ENCODE data around the gene DNMT3B. TPM values are rescaled to one million over a fixed set of nuclear protein-coding genes. Genes with fewer than 3 reads are reported as not detected.
A peak's percentile ranks its signal among the peaks of the same experiment; 100 is the strongest.
"Not testable (repeated sequence)": the region's sequence is repeated elsewhere in the genome, so short reads cannot be mapped to it uniquely, and the experiment has no call there.

Gene DNMT3B
- total RNA-seq (2014; rRNA removed; shearing (Covaris generic)), result 1.0 and 2.2 TPM in 2 replicates
- polyA plus RNA-seq (2014; cell fraction: nucleus; rRNA removed), result 6.3 and 7.7 TPM in 2 replicates

- DNase-seq (ENCODE audit: extremely low read depth, low read depth), result peak; percentile 47
These were observed at the start of gene DNMT3B for GRCh38 chr20:32761831-32762753. TSS of gene DNMT3B (plus strand) at chr20:32762385. CDS start at chr20:32780324, 17,939 bp downstream.

- DNase-seq (ENCODE audit: extremely low read depth, low read depth), result no peak
These were observed 43.3 kb upstream of the DNMT3B start for GRCh38 chr20:32718749-32719348.

DNA sequence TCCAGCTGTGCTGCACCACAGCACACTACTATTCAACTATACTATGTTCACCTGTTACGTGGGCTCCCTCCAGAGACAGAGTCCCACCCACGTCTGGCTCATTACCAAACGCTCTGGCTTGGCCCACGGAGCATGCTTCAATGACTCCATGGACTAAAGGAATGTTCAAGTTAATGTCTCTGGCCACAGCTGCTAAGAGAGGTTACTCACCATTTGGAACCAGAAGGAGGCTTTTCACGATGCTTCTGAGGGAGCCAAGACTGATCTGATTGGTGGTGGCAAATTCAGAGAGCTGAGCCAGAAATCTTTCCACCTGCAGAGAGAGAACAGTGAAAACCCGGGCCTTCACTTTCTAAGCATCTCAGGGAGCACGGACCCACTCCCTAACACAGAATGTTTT is 34.5 kb upstream of the DNMT3B start:
- no peak for DNase-seq (ENCODE audit: extremely low read depth, low read depth)

DNA sequence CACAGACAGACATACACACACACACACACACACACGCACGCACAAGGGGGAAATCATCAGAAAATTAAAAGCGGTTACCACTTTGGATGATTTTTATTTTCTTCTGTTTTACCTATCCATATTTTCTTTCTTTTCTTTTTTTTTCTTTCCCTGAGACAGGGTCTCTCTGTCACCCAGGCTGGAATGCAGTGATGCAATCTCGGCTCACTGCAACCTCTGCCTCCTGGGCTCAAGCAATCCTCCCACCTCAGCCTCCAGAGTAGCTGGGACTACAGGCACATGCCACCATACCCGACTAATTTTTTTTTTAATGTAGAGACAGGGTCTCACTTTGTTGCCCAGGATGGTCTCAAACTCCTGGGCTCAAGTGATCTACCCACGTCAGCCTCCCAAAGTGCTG is 33.8 kb upstream of the DNMT3B start:
- DNase-seq (ENCODE audit: extremely low read depth, low read depth), result not testable (repeated sequence)

DNA sequence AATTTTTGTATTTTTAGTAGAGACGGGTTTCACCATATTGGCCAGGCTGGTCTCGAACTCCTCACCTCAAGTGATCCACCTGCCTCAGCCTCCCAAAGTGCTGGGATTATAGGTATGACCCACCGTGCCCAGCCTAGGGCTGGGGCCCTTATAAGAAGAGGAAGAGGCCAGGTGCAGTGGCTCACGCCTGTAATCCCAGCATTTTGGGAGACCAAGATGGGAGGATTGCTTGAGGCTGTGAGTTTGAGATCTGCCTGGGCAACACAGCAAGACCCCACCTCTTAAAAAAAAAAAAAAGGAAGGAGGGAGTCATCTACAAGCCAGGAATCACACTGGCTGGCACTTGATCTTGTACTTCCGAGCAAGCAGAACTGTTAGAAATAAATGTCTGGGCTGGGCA is 32.9 kb upstream of the DNMT3B start:
- not testable (repeated sequence) for DNase-seq (ENCODE audit: extremely low read depth, low read depth)

DNA sequence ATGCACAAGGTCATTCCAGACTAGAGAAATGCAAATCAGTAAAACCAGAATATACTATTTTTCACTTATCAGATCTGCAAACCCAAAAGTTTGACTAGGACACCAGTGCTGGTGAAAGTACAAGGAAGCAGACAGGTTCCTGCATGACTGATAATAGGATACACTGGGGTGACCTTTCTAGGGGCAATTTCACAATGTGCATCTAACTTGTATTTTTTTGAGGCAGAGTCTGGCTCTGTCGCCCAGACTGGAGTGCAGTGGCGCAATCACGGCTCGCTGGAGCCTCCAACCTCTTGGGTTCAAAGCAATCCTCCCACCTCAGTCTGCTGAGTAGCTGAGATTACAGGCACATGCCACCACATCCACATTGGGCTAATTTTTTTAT is 30.3 kb upstream of the DNMT3B start:
- no peak for DNase-seq (ENCODE audit: extremely low read depth, low read depth)

DNA sequence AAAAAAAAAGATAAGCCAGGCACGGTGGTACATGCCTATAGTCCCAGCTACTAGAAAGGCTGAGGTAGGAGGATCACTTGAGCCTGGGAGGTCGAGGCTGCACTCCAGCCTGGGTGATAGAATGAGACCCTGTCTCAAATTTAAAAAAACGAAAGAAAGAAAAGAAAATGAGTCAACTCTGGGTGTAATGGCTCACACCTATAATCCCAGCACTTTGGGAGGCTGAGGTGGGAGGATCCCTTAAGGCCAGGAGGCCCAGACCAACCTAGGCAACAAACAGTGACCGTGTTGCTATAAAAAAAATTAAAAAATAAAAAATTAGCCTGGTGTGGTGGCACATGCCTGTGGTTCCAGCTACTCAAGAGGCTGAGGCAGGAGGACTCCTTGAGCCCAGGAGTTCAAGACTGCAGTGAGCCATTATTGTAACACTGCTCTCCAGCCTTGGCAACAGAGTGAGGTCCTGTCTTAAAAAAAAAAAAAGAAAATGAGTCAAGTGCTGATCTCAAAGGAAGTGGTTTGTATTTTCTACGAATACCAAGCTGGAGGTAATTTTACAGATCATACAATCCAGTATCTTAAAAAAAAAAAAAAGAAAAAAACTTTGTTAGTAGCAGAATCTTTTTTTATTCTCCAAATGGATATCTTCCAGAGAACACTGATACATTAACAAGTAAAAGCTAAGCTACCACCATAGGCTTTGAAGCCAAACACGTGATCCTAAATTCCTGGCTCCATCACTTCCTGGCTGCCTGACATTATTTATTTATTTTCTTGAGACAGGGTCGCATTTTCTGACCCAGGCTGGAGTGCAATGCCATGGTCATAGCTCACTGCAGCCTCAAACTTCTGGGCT is 24.6 kb upstream of the DNMT3B start:
- no peak for DNase-seq (ENCODE audit: extremely low read depth, low read depth)

DNA sequence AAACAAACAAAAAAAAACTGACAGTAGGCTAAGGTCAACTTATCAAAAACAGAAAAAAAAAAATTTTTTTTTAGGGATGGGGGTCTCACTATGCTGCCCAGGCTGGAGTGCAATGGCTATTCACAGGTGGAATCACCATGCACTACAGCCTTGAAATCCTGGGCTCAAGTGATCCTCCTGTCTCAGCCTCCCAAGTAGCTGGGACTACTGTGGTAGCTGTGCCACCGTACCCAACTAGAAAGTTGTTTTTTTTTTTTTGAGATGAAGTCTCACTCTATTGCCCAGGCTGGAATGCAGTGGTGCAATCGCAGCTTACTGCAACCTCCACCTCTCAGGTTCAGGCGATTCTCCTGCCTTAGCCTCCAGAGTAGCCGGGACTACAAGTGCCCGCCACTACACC is 21.0 kb upstream of the DNMT3B start:
- DNase-seq (ENCODE audit: extremely low read depth, low read depth), result no peak

DNA sequence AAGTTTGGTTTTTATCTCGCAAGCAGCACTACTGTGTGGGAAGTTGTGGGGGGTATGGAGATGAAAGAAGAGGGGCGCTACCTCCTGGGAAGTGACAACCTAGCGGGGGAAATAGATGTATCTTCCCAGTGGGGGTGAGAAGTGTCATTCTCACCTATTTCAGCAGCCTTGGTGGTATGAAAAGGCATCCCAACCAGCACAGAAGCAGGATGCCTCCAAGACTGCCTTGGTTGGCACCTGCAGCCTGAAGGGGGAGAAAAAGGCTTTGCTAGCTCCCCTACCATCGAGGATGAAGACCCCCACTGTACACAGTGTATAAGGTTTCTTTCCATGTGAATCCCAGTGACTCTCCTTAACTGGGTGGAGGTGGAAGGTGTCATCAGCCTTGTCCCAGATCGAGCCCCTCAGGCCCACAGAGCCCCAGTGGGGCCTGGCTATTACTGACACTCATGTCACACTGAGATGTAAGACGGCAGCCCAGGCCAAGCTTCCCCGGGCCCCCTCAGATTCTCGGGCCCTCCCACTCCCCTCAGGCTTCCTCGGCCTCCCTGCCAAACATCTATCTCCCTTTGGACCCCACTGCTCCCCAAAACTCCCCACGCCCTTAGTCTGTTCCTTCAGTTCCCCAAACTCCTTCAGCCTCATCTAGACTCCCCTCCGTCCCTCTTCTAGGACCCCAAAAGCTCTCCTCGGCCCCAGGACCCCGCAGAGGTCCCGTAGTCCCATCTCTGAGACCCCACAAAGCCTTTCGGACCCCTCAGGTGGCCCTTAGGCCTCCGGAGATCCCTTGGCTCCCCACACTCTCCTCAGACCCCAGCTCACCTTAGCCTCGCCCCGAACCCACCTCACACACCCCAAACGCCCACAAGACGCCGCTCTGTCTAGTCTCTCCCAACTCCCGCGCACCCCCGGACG is 19.6 kb upstream of the DNMT3B start:
- no peak for DNase-seq (ENCODE audit: extremely low read depth, low read depth)

DNA sequence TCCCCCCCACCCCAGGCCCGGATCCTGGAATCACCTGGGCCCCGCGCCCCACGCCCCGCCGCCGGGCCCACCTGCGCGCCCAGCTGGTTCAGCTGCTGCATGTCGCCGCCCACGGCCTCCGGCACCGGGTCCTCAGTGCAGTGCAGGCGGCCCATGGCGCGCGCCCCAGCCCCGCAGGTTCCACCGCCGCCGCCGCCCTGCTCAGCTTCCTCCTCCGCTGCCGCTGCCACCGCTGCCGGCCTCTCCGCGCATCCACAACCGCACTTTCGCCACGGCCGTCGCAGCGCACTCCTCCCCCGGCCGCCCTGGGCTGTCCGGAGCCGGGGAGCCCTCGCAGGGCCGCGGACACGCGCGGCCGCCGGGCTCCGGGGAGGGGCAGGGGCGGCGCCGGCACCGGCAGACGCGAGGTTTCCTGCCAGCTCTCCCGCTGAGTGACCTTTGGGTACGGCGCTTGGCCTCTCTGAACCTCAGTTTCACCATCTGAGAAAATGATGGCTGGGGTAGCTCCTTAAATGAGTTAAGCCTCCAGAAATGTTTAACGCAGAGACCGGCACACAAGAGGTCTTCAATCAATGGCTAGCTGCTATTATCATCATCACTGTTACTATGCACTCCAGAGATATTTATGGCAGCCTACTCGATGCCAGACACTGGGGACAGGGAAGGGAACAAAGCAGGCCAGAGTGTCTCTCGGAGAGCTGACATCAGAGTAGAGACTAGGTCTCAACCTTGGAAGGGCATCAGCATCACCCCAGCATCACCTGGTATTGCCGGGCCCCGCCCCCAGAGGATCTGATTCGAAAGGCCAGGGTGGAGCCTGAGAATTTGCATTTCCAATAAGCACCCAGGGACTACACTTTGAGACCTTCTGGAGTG is 18.7 kb upstream of the DNMT3B start, which contains the start of gene COMMD7:
Gene COMMD7 (minus strand): TSS at position 231 of the 876 bp plus-strand sequence. CDS start 76 bp downstream, at position 155.
- DNase-seq (ENCODE audit: extremely low read depth, low read depth), result no peak

GRCh38 chr20:32749914-32750637 is 12.1 kb upstream of the DNMT3B start:
- DNase-seq (ENCODE audit: extremely low read depth, low read depth), result no peak

DNA sequence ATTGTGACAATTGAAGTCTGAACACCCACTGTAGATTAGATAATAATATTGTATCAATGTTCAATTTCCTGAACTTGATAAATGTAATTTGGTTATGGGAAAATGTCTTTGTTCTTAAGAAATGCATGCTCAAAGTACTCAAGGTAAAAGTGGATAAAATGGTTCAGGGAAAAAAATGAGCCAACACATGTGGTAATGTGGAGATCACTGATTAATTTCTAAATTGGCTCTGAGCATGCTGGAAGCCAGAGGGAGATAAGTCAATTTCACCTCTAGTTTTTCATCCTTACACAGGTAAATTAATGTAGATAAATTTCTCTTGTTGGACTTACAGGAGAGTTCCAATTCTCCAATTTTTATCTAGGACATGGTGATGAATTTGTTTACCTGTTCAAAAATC is 10.9 kb upstream of the DNMT3B start:
- no peak for DNase-seq (ENCODE audit: extremely low read depth, low read depth)

DNA sequence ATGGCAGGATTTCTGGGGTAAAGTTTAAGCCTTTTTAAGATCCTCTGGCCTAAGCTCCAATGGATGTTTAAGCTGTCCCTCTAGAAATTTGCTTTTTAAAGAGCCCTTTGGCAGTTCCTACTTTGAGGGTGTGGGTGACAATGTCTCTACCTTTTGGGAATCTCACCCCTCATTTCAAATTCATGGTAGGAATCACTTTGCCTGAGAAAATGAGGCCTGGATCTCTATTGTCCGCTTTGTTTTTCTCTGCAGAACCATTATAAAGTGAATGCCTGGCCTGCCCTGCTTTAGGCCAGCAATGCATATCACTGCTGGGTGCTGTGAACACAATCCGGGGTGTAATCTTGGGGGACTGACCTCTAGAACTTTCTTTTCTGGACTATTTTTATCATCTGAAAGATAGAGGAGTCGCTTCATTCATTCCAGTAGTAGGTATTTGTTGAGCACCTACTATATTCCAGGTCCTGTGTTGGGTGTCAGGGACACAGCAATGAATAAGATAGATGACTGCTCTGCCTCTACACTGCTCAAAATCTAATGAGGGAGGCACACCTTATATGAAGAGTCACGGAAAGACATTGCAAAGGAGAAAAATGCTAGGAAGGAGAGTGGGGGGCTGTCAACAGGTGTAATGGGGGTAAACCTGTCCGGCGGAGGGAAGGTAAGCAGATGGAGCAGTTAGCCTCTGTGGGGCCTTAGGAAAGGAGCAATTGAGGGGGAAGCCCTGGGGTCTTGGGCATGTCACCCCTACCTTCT is 10.3 kb upstream of the DNMT3B start:
- DNase-seq (ENCODE audit: extremely low read depth, low read depth), result no peak

DNA sequence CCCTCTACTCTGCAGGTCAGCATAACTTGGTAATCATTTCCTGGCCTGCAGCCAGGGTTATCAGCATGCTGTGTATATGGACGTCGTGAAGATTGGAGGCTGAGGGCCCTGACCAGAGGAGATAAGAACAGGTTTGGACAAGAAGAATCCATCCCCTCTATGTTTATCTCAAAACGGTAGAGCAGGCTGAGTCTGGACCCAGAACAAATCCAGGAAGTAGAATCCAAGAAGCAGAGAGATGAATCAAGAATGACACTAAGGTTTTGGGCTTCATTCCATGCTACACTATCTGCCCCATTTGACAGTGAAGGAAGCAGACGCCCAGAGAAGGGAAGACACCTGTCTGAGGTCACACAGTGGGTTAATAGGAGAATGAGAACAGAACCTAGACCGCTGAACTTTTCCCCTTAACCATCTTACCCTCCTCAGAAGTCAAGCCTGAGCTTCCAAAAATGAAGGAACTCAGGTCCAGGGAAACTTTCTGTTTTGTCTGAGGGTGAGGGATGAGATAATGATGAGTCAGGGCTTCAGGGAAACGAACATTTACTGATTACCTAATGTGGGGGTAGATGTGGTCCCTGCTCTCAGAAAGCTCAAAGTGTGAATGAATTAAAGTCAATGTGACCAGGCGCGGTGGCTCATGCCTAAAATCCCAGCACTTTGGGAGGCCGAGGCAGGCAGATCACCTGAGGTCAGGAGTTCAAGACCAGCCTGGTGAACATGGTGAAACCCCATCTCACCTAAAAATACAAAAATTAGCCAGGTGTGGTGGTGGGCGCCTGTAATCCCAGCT is 9.5 kb upstream of the DNMT3B start:
- DNase-seq (ENCODE audit: extremely low read depth, low read depth), result no peak

DNA sequence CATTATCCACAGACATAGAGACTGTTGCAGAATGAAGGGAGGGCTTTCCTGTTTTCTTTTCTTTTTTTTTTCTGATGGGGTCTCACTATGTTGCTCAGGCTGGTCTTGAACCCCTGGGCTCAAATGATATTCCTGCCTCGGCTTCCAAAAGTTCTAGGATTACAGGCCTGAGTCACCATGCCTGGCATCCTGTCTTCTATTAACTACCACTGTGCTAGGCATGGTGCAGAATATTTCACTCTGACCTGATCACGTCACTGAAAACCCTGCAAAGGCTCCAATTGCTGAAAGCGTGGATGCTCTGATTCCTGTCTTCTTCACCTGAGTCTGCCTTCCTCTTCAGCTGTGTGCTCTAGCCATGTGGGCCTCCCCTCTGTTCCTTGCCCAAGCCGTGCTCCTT is 8.5 kb upstream of the DNMT3B start:
- no peak for DNase-seq (ENCODE audit: extremely low read depth, low read depth)

DNA sequence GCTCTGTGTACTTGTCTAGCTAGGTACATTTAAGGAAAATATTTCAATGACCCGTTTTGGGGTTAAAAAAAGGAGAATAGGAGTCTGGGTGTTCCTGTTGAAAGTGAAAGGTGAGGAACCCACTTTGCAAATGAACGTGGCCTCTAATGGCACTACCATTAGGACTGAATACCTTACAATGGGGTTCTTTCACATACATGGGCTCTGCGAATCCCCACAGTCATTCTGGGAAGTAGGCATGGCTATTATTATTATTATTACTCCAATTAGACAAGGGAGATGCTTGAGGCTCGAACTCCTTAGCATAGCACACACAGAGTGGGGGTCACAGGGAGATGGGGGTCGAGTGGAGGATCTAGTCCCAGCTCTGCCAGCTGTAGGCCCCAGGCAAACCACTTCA is 6.0 kb upstream of the DNMT3B start:
- no peak for DNase-seq (ENCODE audit: extremely low read depth, low read depth)

DNA sequence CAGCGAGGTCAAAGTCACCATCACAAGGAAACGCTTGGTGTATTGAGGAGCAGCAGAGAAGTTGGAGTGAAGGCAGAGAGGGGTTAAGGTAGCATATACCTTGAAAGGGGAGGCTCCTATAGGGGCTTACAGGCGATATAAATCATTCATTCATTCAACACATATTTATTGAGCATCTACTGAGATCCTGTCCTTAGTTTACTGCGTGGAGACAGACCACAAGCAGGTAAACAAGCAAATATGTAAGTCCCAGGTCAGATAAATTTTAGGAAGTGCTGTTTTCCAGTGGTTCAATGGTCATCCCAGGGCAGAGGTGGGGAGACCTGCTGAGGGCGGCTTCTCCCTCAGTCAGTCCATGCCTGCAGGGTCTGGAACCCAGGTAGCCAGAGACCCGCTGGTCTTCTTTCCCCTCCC is 761 bp upstream of the DNMT3B start:
- DNase-seq (ENCODE audit: extremely low read depth, low read depth), result no peak
